B cell (primary cell): ENCODE data around the gene EID2B. TPM values are rescaled to one million over a fixed set of nuclear protein-coding genes. Genes with fewer than 3 reads are reported as not detected.

Experiments
- ATAC-seq: fragments of 200-7000 bp; cut with Tn5 transposase; one replicate; pipeline ENCODE4 v1.10.0; 2021; ENCODE audit warnings: low read depth, mild to moderate bottlenecking, moderate number of reproducible peaks, moderate library complexity
- CTCF ChIA-PET: fragments of 350-600 bp; sonication (Branson Sonifier 250); formaldehyde crosslinking; loops from one replicate; lab custom pipeline; 2021; ENCODE audit warnings: antibody characterized with exemption, inconsistent platforms; lab: Charles Lee
- POLR2A ChIA-PET: fragments of 350-600 bp; sonication (Branson Sonifier 250); formaldehyde crosslinking; loops from one replicate; lab custom pipeline; 2021; ENCODE audit warnings: antibody characterized with exemption; lab: Charles Lee
- DNase-seq: peaks from one replicate; pipeline ENCODE4 v3.0.0; 2013
- H2AFZ ChIP-seq: 2 replicates; pipeline ENCODE4 v1.6.1; 2012; ENCODE audit warnings: mild to moderate bottlenecking, low read depth, low read length; ENCODE audit not compliant: insufficient read depth, poor library complexity, severe bottlenecking
- H3K27ac ChIP-seq, 2 donors: 1 replicate in 1 of 2; 2 replicates in 1 of 2; pipeline ENCODE4 v1.5.1; 2012 to 2013; ENCODE audit warnings: low read length in 2 of 2, mild to moderate bottlenecking in 2 of 2, moderate library complexity in 1 of 2
- H3K27me3 ChIP-seq, 4 experiments: fragments of 200-600 bp in 1 of 4; sonication (generic) in 1 of 4; replicated peaks in 1 of 4; 1 replicate in 2 of 4; 2 replicates in 2 of 4; pipeline versions ENCODE4 v1.6.1 to v1.7.0; 2013 to 2016; ENCODE audit warnings: low read length in 3 of 4, mild to moderate bottlenecking in 2 of 4, mixed read lengths in 1 of 4, moderate library complexity in 1 of 4; ENCODE audit not compliant: insufficient read depth in 4 of 4, control insufficient read depth in 3 of 4; ENCODE audit errors: control extremely low read depth in 1 of 4
- H3K36me3 ChIP-seq, 2 experiments: replicated peaks in 1 of 2; 1 replicate in 1 of 2; 2 replicates in 1 of 2; pipeline versions ENCODE4 v1.6.1 to v1.7.1; 2013; ENCODE audit warnings: low read length in 1 of 2; ENCODE audit not compliant: insufficient read depth in 2 of 2, control insufficient read depth in 1 of 2; ENCODE audit errors: control extremely low read depth in 1 of 2, extremely low read depth in 1 of 2
- H3K4me1 ChIP-seq, 2 donors: fragments of 200-600 bp in 1 of 2; sonication (generic) in 1 of 2; 1 replicate in 1 of 2; 2 replicates in 1 of 2; pipeline versions ENCODE4 v1.5.1 to v1.6.1; 2013 to 2017; ENCODE audit warnings: low read length in 2 of 2; ENCODE audit not compliant: control insufficient read depth in 2 of 2, insufficient read depth in 2 of 2
- H3K4me2 ChIP-seq: replicated peaks from 2 replicates; pipeline ENCODE3; 2012; ENCODE audit warnings: mild to moderate bottlenecking, low read depth, low read length; ENCODE audit not compliant: poor library complexity, severe bottlenecking
- H3K4me3 ChIP-seq, 5 experiments: fragments of 200-600 bp in 1 of 5; sonication (generic) in 1 of 5; 1 replicate in 3 of 5; 2 replicates in 2 of 5; pipeline versions ENCODE4 v1.5.1 to v1.7.0; 2011 to 2016; ENCODE audit warnings: low read length in 4 of 5, mild to moderate bottlenecking in 4 of 5, low read depth in 2 of 5, control low read depth in 1 of 5, moderate library complexity in 1 of 5; ENCODE audit not compliant: insufficient read depth in 1 of 5; ENCODE audit errors: control extremely low read depth in 1 of 5, extremely low read depth in 1 of 5
- H3K79me2 ChIP-seq: fragments of 200-600 bp; sonication (generic); one replicate; pipeline ENCODE4 v1.6.0; 2016; ENCODE audit warnings: low read length; ENCODE audit not compliant: control insufficient read depth, insufficient read depth
- H3K9ac ChIP-seq: fragments of 200-600 bp; sonication (generic); 2 replicates; pipeline ENCODE4 v1.6.1; 2017; ENCODE audit warnings: mild to moderate bottlenecking, low read length, moderate library complexity
- H3K9me3 ChIP-seq, 3 donors: one replicate each; pipeline versions ENCODE4 v1.6.1 to v1.7.1; 2013; ENCODE audit warnings: low read length in 2 of 3; ENCODE audit not compliant: control insufficient read depth in 2 of 3, insufficient read depth in 1 of 3; ENCODE audit errors: control extremely low read depth in 1 of 3
- H4K20me1 ChIP-seq: 2 replicates; pipeline ENCODE4 v1.6.0; 2012; ENCODE audit warnings: mild to moderate bottlenecking, low read length; ENCODE audit not compliant: insufficient read depth, control insufficient read depth, poor library complexity, severe bottlenecking
- H3K27ac Mint-ChIP-seq: one replicate; pipeline ENCODE4 v1.8.0; 2021; ENCODE audit warnings: mixed read lengths
- H3K27me3 Mint-ChIP-seq: one replicate; pipeline ENCODE4 v1.8.0; 2021; ENCODE audit warnings: mixed read lengths
- H3K4me1 Mint-ChIP-seq: one replicate; pipeline ENCODE4 v1.8.0; 2021; ENCODE audit warnings: mixed read lengths
- H3K4me3 Mint-ChIP-seq: one replicate; pipeline ENCODE4 v1.8.0; 2021; ENCODE audit warnings: mixed read lengths
- H3K9me3 Mint-ChIP-seq: one replicate; pipeline ENCODE4 v1.8.0; 2022; ENCODE audit warnings: mixed read lengths; ENCODE audit not compliant: insufficient read depth
- EZH2 ChIP-seq: IDR thresholded peaks from 2 replicates; pipeline ENCODE4 v1.6.1; 2012; ENCODE audit warnings: borderline replicate concordance, low read depth, mild to moderate bottlenecking, moderate library complexity, low read length; ENCODE audit not compliant: insufficient read depth, poor library complexity, severe bottlenecking
- WGBS: methylation state at CpG from one replicate; pipeline ENCODE4 v1.1.5; 2013; ENCODE audit warnings: missing lambda C conversion rate; ENCODE audit not compliant: insufficient coverage; 5-methylcytosine and 5-hydroxymethylcytosine counted together
- intact Hi-C: fragments of 100-400 bp; cut with micrococcal nuclease; formaldehyde crosslinking; loops from one replicate; pipeline ENCODE4 v1.10.0; 2022
- polyA plus RNA-seq: library from polyadenylated mRNA; depleted of rRNA; stranded (reverse); fragments of >200 nt; gene quantifications from 2 replicates; pipeline ENCODE4 v1.2.3, GENCODE V29; 2012
- total RNA-seq, 2 donors: library from RNA; stranded (reverse); fragments of 120-200 nt in 1 of 2; gene quantifications; 1 replicate in 1 of 2; 2 replicates in 1 of 2; pipeline versions ENCODE4 v1.2.3 to v1.2.4, GENCODE V29; 2013 to 2022
- TF ChIP-seq, protein P1 (sequence below): fragments of 200-600 bp; IDR thresholded peaks from one replicate; pipeline ENCODE4 v1.8.0; 2022; ENCODE audit warnings: antibody characterized with exemption, mild to moderate bottlenecking

EID2B gene
- total and polyA plus RNA-seq, 2 donors (not counting 1 experiment from before 2014, with no cell fraction given) = 3.0 to 6.0 TPM

DNA sequence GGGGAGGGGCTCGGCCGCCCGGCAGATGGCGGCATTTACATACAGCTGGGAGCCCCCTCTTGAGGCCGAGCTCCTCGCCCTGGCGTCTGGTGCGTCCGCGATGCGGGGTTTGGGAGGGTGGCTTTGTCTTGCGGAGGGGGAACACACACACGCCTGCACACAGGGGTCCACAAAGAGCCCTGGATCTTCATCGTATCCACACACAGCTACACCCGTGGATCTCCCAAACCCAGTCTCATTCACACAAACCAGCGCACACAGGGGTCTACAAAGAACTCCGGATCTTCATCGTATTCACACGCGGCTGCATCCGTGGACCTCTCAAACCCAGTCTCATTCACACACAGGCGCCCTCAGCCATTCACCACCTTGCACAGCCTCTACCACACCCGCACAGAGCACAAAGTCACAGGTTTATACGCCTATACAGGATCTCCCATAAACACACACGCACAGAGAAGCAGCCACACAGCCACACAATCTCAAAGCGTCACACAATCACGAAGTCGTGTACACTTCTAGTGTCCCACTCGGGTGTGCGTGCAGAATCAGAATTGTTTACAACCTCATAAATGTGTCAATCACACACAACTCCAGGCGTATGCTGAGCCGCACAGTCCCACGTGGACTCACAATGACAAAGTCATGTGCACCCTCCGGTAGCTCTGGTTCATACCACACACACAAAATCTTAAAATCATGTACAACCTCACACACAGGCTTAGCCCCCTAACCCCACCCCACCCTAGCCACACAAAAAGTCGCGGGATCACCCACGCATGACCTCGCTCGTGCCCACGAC is 34.5 kb downstream of the EID2B start:
- Mint-ChIP-seq H3K4me3 (peak overlapping the region; percentile 85), H3K27ac (peak overlapping the region; percentile 33), H3K9me3 (no peaks in the 10 kb centered on the region), H3K4me1 (peaks cover 22% of the 10 kb centered on the region), H3K27me3 (peaks cover 26% of the 10 kb centered on the region)
- 2% methylated on average over 33 of the region's 40 CpGs for WGBS
- Histone ChIP-seq H3K9ac (peak overlapping the region; percentile 62), H3K4me1 (peaks cover 27 to 30% of the 10 kb centered on the region in 2 donors), H3K27me3 (peaks cover 0 to 46% (median 22%) of the 10 kb centered on the region in 4 experiments), H3K36me3 (no peaks in the 10 kb centered on the region), H3K27ac (no peak overlapping the region), H4K20me1 (no peaks in the 10 kb centered on the region), H3K9me3 (peaks cover 0 to 9% (median 0%) of the 10 kb centered on the region in 3 donors), H3K4me3 (peak overlapping the region; percentile 11 to 65 (median 48)), H3K79me2 (no peaks in the 10 kb centered on the region), H3K4me2 (peak overlapping the region; percentile 96), H2AFZ (peak overlapping the region; percentile 72)
- CTCF ChIA-PET = interaction anchor here (0.5 to 1.7 kb wide), 13 partner anchors 9 to 376 kb away, joined by 3 to 8 read pairs (median 3); partner anchors contain the start of genes EID2 and EID2B
- DNase-seq (peak; percentile 65), ATAC-seq (peak; percentile 37)
- intact Hi-C loops = loop anchor here (2.0 kb wide), 2 partner anchors 17 to 35 kb away; partner anchors contain the start of genes EID2B and TIMM50
- no peak for TF ChIP-seq EZH2
- TF ChIP-seq, protein P1, sequence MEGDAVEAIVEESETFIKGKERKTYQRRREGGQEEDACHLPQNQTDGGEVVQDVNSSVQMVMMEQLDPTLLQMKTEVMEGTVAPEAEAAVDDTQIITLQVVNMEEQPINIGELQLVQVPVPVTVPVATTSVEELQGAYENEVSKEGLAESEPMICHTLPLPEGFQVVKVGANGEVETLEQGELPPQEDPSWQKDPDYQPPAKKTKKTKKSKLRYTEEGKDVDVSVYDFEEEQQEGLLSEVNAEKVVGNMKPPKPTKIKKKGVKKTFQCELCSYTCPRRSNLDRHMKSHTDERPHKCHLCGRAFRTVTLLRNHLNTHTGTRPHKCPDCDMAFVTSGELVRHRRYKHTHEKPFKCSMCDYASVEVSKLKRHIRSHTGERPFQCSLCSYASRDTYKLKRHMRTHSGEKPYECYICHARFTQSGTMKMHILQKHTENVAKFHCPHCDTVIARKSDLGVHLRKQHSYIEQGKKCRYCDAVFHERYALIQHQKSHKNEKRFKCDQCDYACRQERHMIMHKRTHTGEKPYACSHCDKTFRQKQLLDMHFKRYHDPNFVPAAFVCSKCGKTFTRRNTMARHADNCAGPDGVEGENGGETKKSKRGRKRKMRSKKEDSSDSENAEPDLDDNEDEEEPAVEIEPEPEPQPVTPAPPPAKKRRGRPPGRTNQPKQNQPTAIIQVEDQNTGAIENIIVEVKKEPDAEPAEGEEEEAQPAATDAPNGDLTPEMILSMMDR = peak; percentile 17
- POLR2A ChIA-PET = interaction anchor here (0.7 to 1.2 kb wide), 2 partner anchors 335 to 659 kb away, joined by 5 to 7 read pairs; no protein-coding TSS in a partner anchor

DNA sequence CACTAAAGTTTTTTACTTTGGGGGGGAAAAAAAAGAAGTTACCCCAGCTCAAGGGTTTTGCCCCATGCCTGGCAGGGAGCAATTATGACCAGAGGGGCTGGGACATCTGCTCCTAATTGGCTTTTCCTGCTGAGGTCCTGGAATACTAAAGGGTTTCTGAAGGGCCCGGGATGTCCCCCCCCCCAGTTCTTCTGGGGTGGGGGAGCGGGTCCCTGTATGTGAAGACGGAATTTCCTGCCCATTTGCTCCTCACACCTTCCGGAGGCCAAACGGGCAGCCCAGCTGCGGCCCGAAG is 35.0 kb downstream of the EID2B start:
- Histone ChIP-seq H3K79me2 (no peaks in the 10 kb centered on the region), H3K27ac (no peak overlapping the region), H4K20me1 (no peaks in the 10 kb centered on the region), H3K9me3 (peaks cover 0 to 5% (median 0%) of the 10 kb centered on the region in 3 donors), H3K4me1 (peaks cover 26% of the 10 kb centered on the region in 2 donors), H3K27me3 (peaks cover 0 to 43% (median 20%) of the 10 kb centered on the region in 4 experiments), H3K9ac (peak overlapping the region; percentile 62), H2AFZ (peak overlapping the region; percentile 72), H3K4me2 (peak overlapping the region; percentile 96), H3K36me3 (no peaks in the 10 kb centered on the region), H3K4me3 (peak overlapping the region in 3 of 5 experiments; percentile 38 to 52 (median 48))
- Mint-ChIP-seq H3K27me3 (peaks cover 24% of the 10 kb centered on the region), H3K4me1 (peaks cover 20% of the 10 kb centered on the region), H3K27ac (no peak overlapping the region), H3K4me3 (no peak overlapping the region), H3K9me3 (no peaks in the 10 kb centered on the region)
- CTCF ChIA-PET = interaction anchor here (0.6 to 1.7 kb wide), 10 partner anchors 13 to 174 kb away, joined by 3 to 8 read pairs (median 4); partner anchors contain the start of genes EID2 and EID2B
- ATAC-seq (no peak), DNase-seq (no peak)
- WGBS = 1% methylated on average over 7 of the region's 7 CpGs
- intact Hi-C loops = no loop called here
- POLR2A ChIA-PET = interaction anchor here (0.7 to 1.2 kb wide), 2 partner anchors 100 to 336 kb away, joined by 3 to 5 read pairs; no protein-coding TSS in a partner anchor
- TF ChIP-seq EZH2 = no peak
- TF ChIP-seq, protein P1 = no peak
